GM19452 (cell line): Measurements from ENCODE around the gene ADSS1.

Experiments used
- ATAC-seq: cut with Tn5 transposase; IDR thresholded peaks from one replicate; pipeline ENCODE4 v1.9.1; 2021; ENCODE audit not compliant: unreplicated experiment

Gene ADSS1

GRCh38 chr14:104698688-104699425, 25.2 kb upstream of the ADSS1 start:
- no peak for ATAC-seq

- ATAC-seq, result no peak
These were observed 24.6 kb upstream of the ADSS1 start for GRCh38 chr14:104699426-104699748.

GRCh38 chr14:104700225-104700651, 23.8 kb upstream of the ADSS1 start:
- ATAC-seq, result no peak

- ATAC-seq, result no peak
These were observed 23.2 kb upstream of the ADSS1 start for GRCh38 chr14:104700747-104701217.

GRCh38 chr14:104701383-104702076, 22.5 kb upstream of the ADSS1 start:
- no peak for ATAC-seq

- ATAC-seq, result no peak
These were observed 21.9 kb upstream of the ADSS1 start for GRCh38 chr14:104702106-104702505.

- no peak for ATAC-seq
These were observed 21.4 kb upstream of the ADSS1 start for GRCh38 chr14:104702673-104703072.

GRCh38 chr14:104703269-104703668, 20.8 kb upstream of the ADSS1 start:
- no peak for ATAC-seq

- ATAC-seq, result no peak
These were observed 19.8 kb upstream of the ADSS1 start for GRCh38 chr14:104704252-104704651.

GRCh38 chr14:104705340-104706047, 18.5 kb upstream of the ADSS1 start:
- no peak for ATAC-seq

- ATAC-seq, result no peak
These were observed 17.1 kb upstream of the ADSS1 start for GRCh38 chr14:104706733-104707607.

- ATAC-seq, result no peak
These were observed 16.1 kb upstream of the ADSS1 start for GRCh38 chr14:104707608-104708595.

- no peak for ATAC-seq
These were observed 15.3 kb upstream of the ADSS1 start for GRCh38 chr14:104708606-104709268.

GRCh38 chr14:104709387-104710039, 14.5 kb upstream of the ADSS1 start:
- ATAC-seq, result no peak

- ATAC-seq, result no peak
These were observed 13.8 kb upstream of the ADSS1 start for GRCh38 chr14:104710071-104710735.

- no peak for ATAC-seq
These were observed 10.9 kb upstream of the ADSS1 start for GRCh38 chr14:104712881-104713734.

- ATAC-seq, result no peak
These were observed 10.0 kb upstream of the ADSS1 start for GRCh38 chr14:104714066-104714465.
